Thoracic aorta (tissue), 2 donors: ENCODE results near the gene BCAR1. TPM values are rescaled to one million over a fixed set of nuclear protein-coding genes. Genes with fewer than 3 reads are reported as not detected.
A peak's percentile ranks its signal among the peaks of the same experiment; 100 is the strongest.
"Not testable (repeated sequence)": the region's sequence is repeated elsewhere in the genome, so short reads cannot be mapped to it uniquely, and the experiment has no call there.

Experiments used
- ATAC-seq: fragments of 150-250 bp; one replicate; pipeline ENCODE4 v1.8.0; 2017; ENCODE audit warnings: low read depth; ENCODE audit not compliant: insufficient number of reproducible peaks, low FRiP score
- DNase-seq: peaks from one replicate; pipeline ENCODE4 v3.0.0-alpha.2; 2020; ENCODE audit warnings: low spot score
- H3K27ac ChIP-seq, 2 donors: fragments of 200-600 bp; sonication (generic); 1 replicate in 1 of 2; 2 replicates in 1 of 2; pipeline ENCODE4 v1.5.1; 2016; ENCODE audit warnings: mild to moderate bottlenecking in 2 of 2, moderate library complexity in 2 of 2
- H3K27me3 ChIP-seq: fragments of 200-600 bp; sonication (generic); replicated peaks from 2 replicates; pipeline ENCODE4 v1.6.0; 2016; ENCODE audit warnings: mild to moderate bottlenecking; ENCODE audit not compliant: insufficient read depth
- H3K36me3 ChIP-seq: fragments of 200-600 bp; sonication (generic); one replicate; pipeline ENCODE4 v1.5.1; 2016
- H3K4me1 ChIP-seq, 2 donors: fragments of 200-600 bp; sonication (generic); 1 replicate in 1 of 2; 2 replicates in 1 of 2; pipeline versions ENCODE4 v1.5.1 to v1.6.0; 2016; ENCODE audit warnings: low read depth in 2 of 2, mild to moderate bottlenecking in 1 of 2; ENCODE audit not compliant: control insufficient read depth in 1 of 2
- H3K4me3 ChIP-seq: fragments of 200-600 bp; sonication (generic); 2 replicates; pipeline ENCODE4 v1.5.1; 2016; ENCODE audit warnings: mild to moderate bottlenecking
- H3K9me3 ChIP-seq: fragments of 200-600 bp; sonication (generic); 2 replicates; pipeline ENCODE4 v1.5.1; 2016
- CTCF ChIP-seq: fragments of 200-600 bp; sonication (generic); IDR thresholded peaks from one replicate; pipeline ENCODE4 v1.5.1; 2019; ENCODE audit warnings: antibody characterized with exemption
- total RNA-seq, 2 donors: library from RNA; depleted of rRNA; stranded (reverse); fragments of >200 nt; gene quantifications; one replicate each; pipeline versions ENCODE4 v1.1.0 to v1.2.3, GENCODE V29; 2016

The BCAR1 gene
- total RNA-seq, 2 donors from 2014 or later, result 116 to 166 TPM

DNA sequence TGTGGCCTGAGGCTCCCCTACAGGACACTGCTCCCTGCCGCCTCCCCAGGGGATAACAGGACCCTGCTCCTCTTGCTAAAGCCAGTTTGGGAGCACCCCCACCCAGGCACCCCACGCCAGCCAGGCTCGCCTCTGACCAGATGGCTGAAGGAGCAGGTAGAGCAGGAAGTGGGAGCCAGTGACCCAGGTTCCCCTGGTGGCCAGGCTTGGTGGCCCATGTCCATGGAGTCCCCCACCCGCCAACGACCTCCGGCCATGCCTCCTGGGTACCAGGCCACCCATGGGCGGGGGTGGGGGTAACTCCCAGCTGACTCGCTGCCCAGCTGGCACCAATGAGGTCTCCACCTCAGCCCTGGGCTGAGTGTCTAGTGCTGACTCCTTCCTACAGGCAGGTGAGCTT is 10.0 kb downstream of the BCAR1 start:
- peak overlapping the region; percentile 96 to 99 for H3K27ac ChIP-seq

DNA sequence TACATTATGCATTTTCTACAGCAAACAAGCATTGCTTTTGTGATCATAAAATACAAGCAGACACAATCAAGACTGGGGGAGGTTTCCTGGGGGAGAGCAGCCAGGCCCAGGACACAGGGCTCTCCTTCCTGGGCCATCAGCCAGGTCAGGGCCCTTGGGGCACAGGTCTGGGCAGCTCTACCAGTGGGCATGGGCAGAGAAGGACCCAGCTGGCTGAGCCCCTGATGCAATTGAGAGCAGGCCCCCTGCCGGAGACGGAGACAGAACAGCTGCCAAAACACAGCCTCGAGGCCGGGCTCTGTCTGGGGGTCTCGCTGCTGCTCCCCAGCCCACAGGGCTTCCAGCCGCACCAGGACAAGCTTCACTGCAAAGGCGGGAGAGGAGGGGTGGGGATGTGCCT is 10.8 kb downstream of the BCAR1 start:
- not testable (repeated sequence) for H3K4me3 ChIP-seq, DNase-seq, H3K9me3 ChIP-seq, H3K27me3 ChIP-seq, ATAC-seq
- peaks cover 11% of the 10 kb centered on the region for H3K36me3 ChIP-seq
- H3K4me1 ChIP-seq, result peaks cover 58 to 90% of the 10 kb centered on the region in 2 donors
- H3K27ac ChIP-seq, result peak overlapping the region; percentile 92 to 99

More for the DNA sequence above, 10.0 kb downstream of the BCAR1 start:
- Histone ChIP-seq H3K4me3 (no peak overlapping the region), H3K36me3 (peaks cover 11% of the 10 kb centered on the region), H3K27me3 (no peaks in the 10 kb centered on the region), H3K4me1 (peaks cover 63 to 97% of the 10 kb centered on the region in 2 donors), H3K9me3 (no peaks in the 10 kb centered on the region)
- DNase-seq (no peak), ATAC-seq (no peak)
- no peak for TF ChIP-seq CTCF

DNA sequence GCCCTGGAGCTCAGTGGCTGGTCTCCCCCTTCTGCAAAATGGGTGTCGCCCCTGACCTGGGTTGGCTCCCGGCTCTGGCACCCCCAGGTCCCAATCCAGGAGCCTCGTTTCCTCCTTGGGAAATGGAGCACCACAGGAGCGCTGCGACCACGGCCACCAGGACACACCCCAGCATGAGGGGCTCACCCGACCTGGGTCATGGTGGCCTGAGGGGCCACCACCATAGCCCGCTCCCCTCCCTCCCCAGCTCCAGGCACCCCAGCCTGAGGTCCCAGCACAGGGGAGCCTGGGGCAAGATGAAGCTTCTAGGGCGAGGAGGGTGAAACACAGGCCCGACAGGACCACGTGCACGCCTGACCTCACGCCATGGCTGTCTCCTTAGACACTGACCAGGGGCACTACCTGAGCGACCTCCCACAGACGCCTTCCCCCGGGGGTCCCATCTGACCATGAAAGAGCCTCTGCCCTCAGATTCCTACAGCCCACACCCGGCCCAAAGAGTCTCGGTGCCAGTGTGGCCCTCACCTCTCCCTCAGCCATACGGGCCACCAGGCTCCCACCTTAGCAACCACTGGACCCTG is 11.8 kb downstream of the BCAR1 start:
- Histone ChIP-seq H3K27ac (peak overlapping the region; percentile 92 to 99), H3K4me1 (peaks cover 52 to 91% of the 10 kb centered on the region in 2 donors), H3K4me3 (no peak overlapping the region), H3K36me3 (peaks cover 16% of the 10 kb centered on the region), H3K27me3 (no peaks in the 10 kb centered on the region), H3K9me3 (no peaks in the 10 kb centered on the region)
- no peak for TF ChIP-seq CTCF
- ATAC-seq, result no peak
- no peak for DNase-seq

GRCh38 chr16:75238853-75239541 is 12.4 kb downstream of the BCAR1 start:
- no peaks in the 10 kb centered on the region for H3K9me3 ChIP-seq
- DNase-seq, result no peak
- H3K27ac ChIP-seq, result peak overlapping the region; percentile 92 to 99
- H3K4me3 ChIP-seq, result peak overlapping the region; percentile 42
- TF ChIP-seq CTCF, result peak; percentile 51
- peak; percentile 3 for ATAC-seq
- peaks cover 52 to 91% of the 10 kb centered on the region in 2 donors for H3K4me1 ChIP-seq
- peaks cover 19% of the 10 kb centered on the region for H3K36me3 ChIP-seq
- no peaks in the 10 kb centered on the region for H3K27me3 ChIP-seq

- TF ChIP-seq CTCF, result peak; percentile 18
- Histone ChIP-seq H3K27ac (peak overlapping the region; percentile 92 to 99), H3K4me1 (peaks cover 45 to 91% of the 10 kb centered on the region in 2 donors), H3K4me3 (peak overlapping the region; percentile 42), H3K36me3 (peaks cover 24% of the 10 kb centered on the region), H3K27me3 (no peaks in the 10 kb centered on the region), H3K9me3 (no peaks in the 10 kb centered on the region)
- DNase-seq (peak; percentile 62), ATAC-seq (peak; percentile 65)
Measured at GRCh38 chr16:75238132-75238852, 13.1 kb downstream of the BCAR1 start.
